GM23338 (cell line): ENCODE data around the gene SIAE. TPM values are rescaled to one million over a fixed set of nuclear protein-coding genes. Genes with fewer than 3 reads are reported as not detected.

Experiments
- ATAC-seq: fragments of 200-7000 bp; cut with Tn5 transposase; 3 replicates; pipeline ENCODE4 v1.9.1; 2020
- DNase-seq: peaks from one replicate; pipeline ENCODE4 v3.0.0-alpha.2; 2015; ENCODE audit warnings: low spot score
- H2AFZ ChIP-seq: fragments of 200-600 bp; sonication (generic); 2 replicates; pipeline ENCODE4 v1.8.0; 2016; ENCODE audit warnings: antibody characterized with exemption, mild to moderate bottlenecking, moderate library complexity
- H3F3A ChIP-seq: fragments of 200-600 bp; sonication (generic); replicated peaks from 2 replicates; pipeline ENCODE4 v1.8.0; 2017; ENCODE audit warnings: antibody characterized with exemption, mixed run types, low read depth
- H3K27ac ChIP-seq: fragments of 200-600 bp; sonication (generic); 2 replicates; pipeline ENCODE4 v1.6.1; 2016; ENCODE audit warnings: low read depth
- H3K27me3 ChIP-seq: fragments of 200-600 bp; sonication (generic); 2 replicates; pipeline ENCODE4 v1.8.0; 2016; ENCODE audit warnings: mild to moderate bottlenecking, mixed run types, moderate library complexity; ENCODE audit not compliant: insufficient read depth
- H3K36me3 ChIP-seq: fragments of 200-600 bp; sonication (generic); 2 replicates; pipeline ENCODE4 v1.8.0; 2016; ENCODE audit warnings: mild to moderate bottlenecking; ENCODE audit not compliant: insufficient read depth
- H3K4me1 ChIP-seq: fragments of 200-600 bp; sonication (generic); 2 replicates; pipeline ENCODE4 v1.8.0; 2016; ENCODE audit warnings: mild to moderate bottlenecking, moderate library complexity; ENCODE audit not compliant: insufficient read depth
- H3K4me2 ChIP-seq: fragments of 200-600 bp; sonication (generic); 2 replicates; pipeline ENCODE4 v1.7.1; 2017; ENCODE audit warnings: mixed run types
- H3K4me3 ChIP-seq: fragments of 200-600 bp; sonication (generic); 2 replicates; pipeline ENCODE4 v1.6.1; 2016; ENCODE audit warnings: mixed run types
- H3K79me2 ChIP-seq: fragments of 200-600 bp; sonication (generic); replicated peaks from 2 replicates; pipeline ENCODE4 v1.8.0; 2017; ENCODE audit warnings: mild to moderate bottlenecking; ENCODE audit not compliant: insufficient read depth
- H3K9me2 ChIP-seq: fragments of 200-600 bp; sonication (generic); 2 replicates; pipeline ENCODE4 v1.8.0; 2017; ENCODE audit not compliant: insufficient read depth
- H4K20me1 ChIP-seq: fragments of 200-600 bp; sonication (generic); replicated peaks from 2 replicates; pipeline ENCODE4 v1.8.0; 2017; ENCODE audit warnings: mild to moderate bottlenecking; ENCODE audit not compliant: insufficient read depth
- H3K27ac Mint-ChIP-seq: 2 replicates; pipeline ENCODE4 v1.8.0; 2020; ENCODE audit warnings: inconsistent platforms, mild to moderate bottlenecking, moderate library complexity, mixed read lengths
- H3K27me3 Mint-ChIP-seq: 3 replicates; pipeline ENCODE4 v1.8.0; 2022; ENCODE audit warnings: low read depth, mild to moderate bottlenecking, moderate library complexity, mixed read lengths, inconsistent platforms; ENCODE audit not compliant: insufficient read depth, poor library complexity
- H3K36me3 Mint-ChIP-seq: 3 replicates; pipeline ENCODE4 v1.8.0; 2021; ENCODE audit warnings: low read depth, mild to moderate bottlenecking, inconsistent platforms, moderate library complexity, mixed read lengths
- H3K4me1 Mint-ChIP-seq: 3 replicates; pipeline ENCODE4 v1.8.0; 2020; ENCODE audit warnings: mild to moderate bottlenecking, inconsistent platforms, mixed read lengths
- H3K4me3 Mint-ChIP-seq: 3 replicates; pipeline ENCODE4 v1.8.0; 2021; ENCODE audit warnings: moderate library complexity, mild to moderate bottlenecking, inconsistent platforms, mixed read lengths
- H3K9me3 Mint-ChIP-seq: 3 replicates; pipeline ENCODE4 v1.8.0; 2020; ENCODE audit warnings: moderate library complexity, mild to moderate bottlenecking, inconsistent platforms, mixed read lengths
- CREB1 ChIP-seq: fragments of 250-450 bp; sonication (Bioruptor Pico); IDR thresholded peaks from 2 replicates; pipeline ENCODE4 v1.5.0; 2020; ENCODE audit warnings: low read depth, mild to moderate bottlenecking, moderate library complexity
- NANOG ChIP-seq: IDR thresholded peaks from 2 replicates; pipeline ENCODE4 v1.6.1; 2016; ENCODE audit warnings: antibody characterized with exemption, borderline replicate concordance
- STAT1 ChIP-seq: IDR thresholded peaks from one replicate; pipeline ENCODE4 v1.6.1; 2016; ENCODE audit warnings: antibody characterized with exemption; ENCODE audit not compliant: unreplicated experiment
- ZNF114 ChIP-seq: fragments of 250-450 bp; sonication (Bioruptor Pico); IDR thresholded peaks from 2 replicates; pipeline ENCODE4 v1.5.0; 2020; ENCODE audit warnings: mild to moderate bottlenecking, moderate library complexity
- ZNF331 ChIP-seq: fragments of 250-450 bp; sonication (Bioruptor Pico); IDR thresholded peaks from 2 replicates; pipeline ENCODE4 v1.5.0; 2020; ENCODE audit warnings: low read depth, mild to moderate bottlenecking, moderate library complexity
- polyA plus RNA-seq: library from polyadenylated mRNA; unstranded; fragments of >200 nt; fragmentation: Nextera tagmentation; extraction: Ambion mirVana; gene quantifications from 2 replicates; pipeline ENCODE4 v1.2.1, GENCODE V29; 2016
- total RNA-seq: library from RNA; depleted of rRNA; stranded (reverse); fragments of >200 nt; shearing (Covaris generic); gene quantifications from 2 replicates; pipeline ENCODE4 v1.2.3, GENCODE V29; 2014
- TF ChIP-seq, protein P1 (sequence below): fragments of 250-450 bp; sonication (Bioruptor Pico); IDR thresholded peaks from 2 replicates; pipeline ENCODE4 v1.5.0; 2020; ENCODE audit warnings: mild to moderate bottlenecking, moderate library complexity
- TF ChIP-seq, protein P2 (sequence below): IDR thresholded peaks from 2 replicates; pipeline ENCODE4 v1.6.1; 2016; ENCODE audit warnings: antibody characterized with exemption
- TF ChIP-seq, protein P3 (sequence below): IDR thresholded peaks from one replicate; pipeline ENCODE4 v1.6.1; 2018; ENCODE audit warnings: antibody characterized with exemption; ENCODE audit not compliant: unreplicated experiment

Gene SIAE
- total and polyA plus RNA-seq, 2 experiments from 2014 or later = 1.1 to 1.7 TPM

DNA sequence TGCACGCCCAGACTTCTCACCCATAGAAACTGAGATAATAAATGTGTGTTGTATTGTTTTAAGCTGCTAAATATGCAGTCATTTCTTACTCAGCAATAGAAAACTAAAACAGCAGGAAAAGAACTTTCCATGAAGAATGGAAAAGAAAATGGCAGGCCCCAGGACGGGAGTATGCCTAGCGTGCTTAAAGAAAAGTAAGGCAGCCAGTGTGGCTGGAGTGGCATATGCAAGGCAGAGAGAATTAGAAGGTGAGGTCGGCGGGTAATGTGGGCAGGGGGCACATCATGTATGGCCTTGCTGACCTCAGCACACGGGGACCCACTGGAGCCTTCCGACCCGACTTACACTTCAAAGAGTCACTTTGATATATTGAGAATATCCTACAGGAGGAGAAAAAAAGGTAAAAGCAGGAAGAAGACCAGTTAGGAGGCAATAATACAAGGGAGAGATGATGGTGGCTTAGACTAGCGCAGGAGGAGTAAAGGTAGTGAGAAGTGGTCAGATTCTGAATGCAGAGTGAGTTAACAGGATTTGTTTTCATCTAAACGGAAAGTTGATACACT is 30.4 kb downstream of the SIAE start (continued):
- TF ChIP-seq ZNF331 (CRISPR knock-in tag) (no peak), NANOG (no peak), ZNF114 (no peak)
- TF ChIP-seq, protein P1, sequence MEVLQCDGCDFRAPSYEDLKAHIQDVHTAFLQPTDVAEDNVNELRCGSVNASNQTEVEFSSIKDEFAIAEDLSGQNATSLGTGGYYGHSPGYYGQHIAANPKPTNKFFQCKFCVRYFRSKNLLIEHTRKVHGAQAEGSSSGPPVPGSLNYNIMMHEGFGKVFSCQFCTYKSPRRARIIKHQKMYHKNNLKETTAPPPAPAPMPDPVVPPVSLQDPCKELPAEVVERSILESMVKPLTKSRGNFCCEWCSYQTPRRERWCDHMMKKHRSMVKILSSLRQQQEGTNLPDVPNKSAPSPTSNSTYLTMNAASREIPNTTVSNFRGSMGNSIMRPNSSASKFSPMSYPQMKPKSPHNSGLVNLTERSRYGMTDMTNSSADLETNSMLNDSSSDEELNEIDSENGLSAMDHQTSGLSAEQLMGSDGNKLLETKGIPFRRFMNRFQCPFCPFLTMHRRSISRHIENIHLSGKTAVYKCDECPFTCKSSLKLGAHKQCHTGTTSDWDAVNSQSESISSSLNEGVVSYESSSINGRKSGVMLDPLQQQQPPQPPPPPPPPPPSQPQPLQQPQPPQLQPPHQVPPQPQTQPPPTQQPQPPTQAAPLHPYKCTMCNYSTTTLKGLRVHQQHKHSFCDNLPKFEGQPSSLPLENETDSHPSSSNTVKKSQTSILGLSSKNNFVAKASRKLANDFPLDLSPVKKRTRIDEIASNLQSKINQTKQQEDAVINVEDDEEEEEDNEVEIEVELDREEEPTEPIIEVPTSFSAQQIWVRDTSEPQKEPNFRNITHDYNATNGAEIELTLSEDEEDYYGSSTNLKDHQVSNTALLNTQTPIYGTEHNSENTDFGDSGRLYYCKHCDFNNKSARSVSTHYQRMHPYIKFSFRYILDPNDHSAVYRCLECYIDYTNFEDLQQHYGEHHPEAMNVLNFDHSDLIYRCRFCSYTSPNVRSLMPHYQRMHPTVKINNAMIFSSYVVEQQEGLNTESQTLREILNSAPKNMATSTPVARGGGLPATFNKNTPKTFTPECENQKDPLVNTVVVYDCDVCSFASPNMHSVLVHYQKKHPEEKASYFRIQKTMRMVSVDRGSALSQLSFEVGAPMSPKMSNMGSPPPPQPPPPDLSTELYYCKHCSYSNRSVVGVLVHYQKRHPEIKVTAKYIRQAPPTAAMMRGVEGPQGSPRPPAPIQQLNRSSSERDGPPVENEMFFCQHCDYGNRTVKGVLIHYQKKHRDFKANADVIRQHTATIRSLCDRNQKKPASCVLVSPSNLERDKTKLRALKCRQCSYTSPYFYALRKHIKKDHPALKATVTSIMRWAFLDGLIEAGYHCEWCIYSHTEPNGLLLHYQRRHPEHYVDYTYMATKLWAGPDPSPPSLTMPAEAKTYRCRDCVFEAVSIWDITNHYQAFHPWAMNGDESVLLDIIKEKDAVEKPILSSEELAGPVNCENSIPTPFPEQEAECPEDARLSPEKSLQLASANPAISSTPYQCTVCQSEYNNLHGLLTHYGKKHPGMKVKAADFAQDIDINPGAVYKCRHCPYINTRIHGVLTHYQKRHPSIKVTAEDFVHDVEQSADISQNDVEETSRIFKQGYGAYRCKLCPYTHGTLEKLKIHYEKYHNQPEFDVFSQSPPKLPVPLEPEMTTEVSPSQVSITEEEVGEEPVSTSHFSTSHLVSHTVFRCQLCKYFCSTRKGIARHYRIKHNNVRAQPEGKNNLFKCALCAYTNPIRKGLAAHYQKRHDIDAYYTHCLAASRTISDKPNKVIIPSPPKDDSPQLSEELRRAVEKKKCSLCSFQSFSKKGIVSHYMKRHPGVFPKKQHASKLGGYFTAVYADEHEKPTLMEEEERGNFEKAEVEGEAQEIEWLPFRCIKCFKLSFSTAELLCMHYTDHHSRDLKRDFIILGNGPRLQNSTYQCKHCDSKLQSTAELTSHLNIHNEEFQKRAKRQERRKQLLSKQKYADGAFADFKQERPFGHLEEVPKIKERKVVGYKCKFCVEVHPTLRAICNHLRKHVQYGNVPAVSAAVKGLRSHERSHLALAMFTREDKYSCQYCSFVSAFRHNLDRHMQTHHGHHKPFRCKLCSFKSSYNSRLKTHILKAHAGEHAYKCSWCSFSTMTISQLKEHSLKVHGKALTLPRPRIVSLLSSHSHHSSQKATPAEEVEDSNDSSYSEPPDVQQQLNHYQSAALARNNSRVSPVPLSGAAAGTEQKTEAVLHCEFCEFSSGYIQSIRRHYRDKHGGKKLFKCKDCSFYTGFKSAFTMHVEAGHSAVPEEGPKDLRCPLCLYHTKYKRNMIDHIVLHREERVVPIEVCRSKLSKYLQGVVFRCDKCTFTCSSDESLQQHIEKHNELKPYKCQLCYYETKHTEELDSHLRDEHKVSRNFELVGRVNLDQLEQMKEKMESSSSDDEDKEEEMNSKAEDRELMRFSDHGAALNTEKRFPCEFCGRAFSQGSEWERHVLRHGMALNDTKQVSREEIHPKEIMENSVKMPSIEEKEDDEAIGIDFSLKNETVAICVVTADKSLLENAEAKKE = no peak
- TF ChIP-seq, protein P2, sequence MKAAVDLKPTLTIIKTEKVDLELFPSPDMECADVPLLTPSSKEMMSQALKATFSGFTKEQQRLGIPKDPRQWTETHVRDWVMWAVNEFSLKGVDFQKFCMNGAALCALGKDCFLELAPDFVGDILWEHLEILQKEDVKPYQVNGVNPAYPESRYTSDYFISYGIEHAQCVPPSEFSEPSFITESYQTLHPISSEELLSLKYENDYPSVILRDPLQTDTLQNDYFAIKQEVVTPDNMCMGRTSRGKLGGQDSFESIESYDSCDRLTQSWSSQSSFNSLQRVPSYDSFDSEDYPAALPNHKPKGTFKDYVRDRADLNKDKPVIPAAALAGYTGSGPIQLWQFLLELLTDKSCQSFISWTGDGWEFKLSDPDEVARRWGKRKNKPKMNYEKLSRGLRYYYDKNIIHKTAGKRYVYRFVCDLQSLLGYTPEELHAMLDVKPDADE = no peak

DNA sequence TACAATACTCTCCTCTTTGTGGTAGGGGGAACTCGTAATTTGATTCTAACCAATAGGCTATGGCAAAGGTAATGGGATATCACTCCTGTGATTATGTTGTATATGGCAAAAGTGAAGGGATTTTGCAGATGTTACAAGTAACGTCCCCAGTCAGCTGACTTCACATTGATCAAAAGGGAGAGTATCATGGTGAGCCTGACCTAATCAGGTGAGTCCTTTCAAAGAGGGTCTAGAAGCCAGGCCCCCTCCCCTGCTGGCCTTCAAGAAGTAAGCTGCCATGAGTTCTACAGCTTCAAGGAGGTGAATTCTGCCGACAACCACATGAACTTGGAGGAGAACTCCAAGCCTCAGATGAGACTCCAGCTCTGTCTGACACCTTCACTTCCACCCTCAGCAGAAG is 30.9 kb downstream of the SIAE start:
- Mint-ChIP-seq H3K36me3 (peaks cover 15% of the 10 kb centered on the region; the same call in 2 of the 3 replicates), H3K27me3 (peaks cover 6% of the 10 kb centered on the region), H3K27ac (no peak overlapping the region), H3K4me1 (peaks cover 12% of the 10 kb centered on the region; the same call in 2 of the 3 replicates), H3K9me3 (peaks cover 6% of the 10 kb centered on the region; the same call in 1 of the 3 replicates), H3K4me3 (no peak overlapping the region)
- TF ChIP-seq, protein P2 = no peak
- TF ChIP-seq CREB1 (CRISPR knock-in tag) (no peak), ZNF331 (CRISPR knock-in tag) (no peak), NANOG (no peak), ZNF114 (no peak), STAT1 (no peak)
- TF ChIP-seq, protein P3, sequence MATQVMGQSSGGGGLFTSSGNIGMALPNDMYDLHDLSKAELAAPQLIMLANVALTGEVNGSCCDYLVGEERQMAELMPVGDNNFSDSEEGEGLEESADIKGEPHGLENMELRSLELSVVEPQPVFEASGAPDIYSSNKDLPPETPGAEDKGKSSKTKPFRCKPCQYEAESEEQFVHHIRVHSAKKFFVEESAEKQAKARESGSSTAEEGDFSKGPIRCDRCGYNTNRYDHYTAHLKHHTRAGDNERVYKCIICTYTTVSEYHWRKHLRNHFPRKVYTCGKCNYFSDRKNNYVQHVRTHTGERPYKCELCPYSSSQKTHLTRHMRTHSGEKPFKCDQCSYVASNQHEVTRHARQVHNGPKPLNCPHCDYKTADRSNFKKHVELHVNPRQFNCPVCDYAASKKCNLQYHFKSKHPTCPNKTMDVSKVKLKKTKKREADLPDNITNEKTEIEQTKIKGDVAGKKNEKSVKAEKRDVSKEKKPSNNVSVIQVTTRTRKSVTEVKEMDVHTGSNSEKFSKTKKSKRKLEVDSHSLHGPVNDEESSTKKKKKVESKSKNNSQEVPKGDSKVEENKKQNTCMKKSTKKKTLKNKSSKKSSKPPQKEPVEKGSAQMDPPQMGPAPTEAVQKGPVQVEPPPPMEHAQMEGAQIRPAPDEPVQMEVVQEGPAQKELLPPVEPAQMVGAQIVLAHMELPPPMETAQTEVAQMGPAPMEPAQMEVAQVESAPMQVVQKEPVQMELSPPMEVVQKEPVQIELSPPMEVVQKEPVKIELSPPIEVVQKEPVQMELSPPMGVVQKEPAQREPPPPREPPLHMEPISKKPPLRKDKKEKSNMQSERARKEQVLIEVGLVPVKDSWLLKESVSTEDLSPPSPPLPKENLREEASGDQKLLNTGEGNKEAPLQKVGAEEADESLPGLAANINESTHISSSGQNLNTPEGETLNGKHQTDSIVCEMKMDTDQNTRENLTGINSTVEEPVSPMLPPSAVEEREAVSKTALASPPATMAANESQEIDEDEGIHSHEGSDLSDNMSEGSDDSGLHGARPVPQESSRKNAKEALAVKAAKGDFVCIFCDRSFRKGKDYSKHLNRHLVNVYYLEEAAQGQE = no peak
- H3K9me2 ChIP-seq = peaks cover 11% of the 10 kb centered on the region; the same call in 1 of the 2 replicates
- no peak overlapping the region for H3K4me3 ChIP-seq
- no peak for ATAC-seq
- H2AFZ ChIP-seq = no peak overlapping the region
- no peak overlapping the region for H3K4me2 ChIP-seq
- no peak for DNase-seq
- H3F3A ChIP-seq = no peaks in the 10 kb centered on the region
- no peaks in the 10 kb centered on the region for H3K36me3 ChIP-seq
- no peaks in the 10 kb centered on the region for H3K4me1 ChIP-seq
- H4K20me1 ChIP-seq = no peaks in the 10 kb centered on the region; the same call in 1 of the 2 replicates
- no peak overlapping the region for H3K27ac ChIP-seq
- H3K79me2 ChIP-seq = no peaks in the 10 kb centered on the region
- H3K27me3 ChIP-seq = no peaks in the 10 kb centered on the region
